ENCODE data around the gene ITIH1. TPM values are rescaled to one million over a fixed set of nuclear protein-coding genes. Genes with fewer than 3 reads are reported as not detected.
A peak's percentile ranks its signal among the peaks of the same experiment; 100 is the strongest.

ITIH1 gene
- total RNA-seq, 2 experiments from 2014 or later: not detected

DNA sequence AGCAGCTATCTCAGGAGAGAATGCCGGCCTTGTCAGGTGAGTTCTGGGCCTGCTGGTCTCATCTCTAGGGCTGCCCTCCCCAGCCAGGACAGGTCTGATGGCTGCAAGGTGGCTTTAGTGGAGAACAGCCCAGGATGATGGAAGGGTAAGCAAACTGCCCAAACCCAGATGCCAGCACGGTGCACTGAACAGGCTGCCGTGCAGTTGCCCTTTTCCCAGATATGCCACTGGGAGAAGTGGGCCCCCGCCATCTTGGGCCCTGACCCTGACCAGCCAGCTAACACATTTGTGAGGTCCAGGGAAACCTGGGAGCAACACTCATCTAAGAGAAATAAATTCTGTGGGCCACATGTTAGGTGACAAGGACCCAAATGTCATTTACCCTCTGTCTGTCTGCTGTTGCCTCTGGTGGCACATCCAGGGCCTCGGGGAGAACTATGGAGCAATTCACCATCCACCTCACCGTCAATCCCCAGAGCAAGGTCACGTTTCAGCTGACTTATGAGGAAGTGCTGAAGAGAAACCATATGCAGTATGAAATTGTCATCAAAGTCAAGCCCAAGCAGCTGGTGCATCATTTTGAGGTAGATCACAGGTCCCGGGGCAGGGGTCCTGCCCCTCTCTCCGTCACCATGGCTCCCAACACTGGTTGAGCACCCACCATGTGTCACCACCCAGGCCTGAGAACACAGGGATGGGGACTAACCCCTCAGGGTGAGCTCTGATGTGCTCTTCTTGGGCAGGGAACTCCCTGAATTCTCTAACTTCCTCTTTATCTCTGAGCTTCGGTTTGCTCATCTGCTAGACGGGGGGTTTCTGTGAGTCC lies 1.8 kb downstream of the ITIH1 start:
- ATAC-seq (ENCODE audit: low read depth): no peak
- POLR2A ChIA-PET: interaction anchor here (1.0 kb wide), 1 partner anchor 8 kb away, joined by 4 read pairs; the partner anchor contains the start of gene NEK4
- Mint-ChIP-seq H3K27ac (no peak overlapping the region), H3K4me3 (no peak overlapping the region), H3K4me1 (peaks cover 6% of the 10 kb centered on the region), H3K9me3 (no peaks in the 10 kb centered on the region), H3K27me3 (peaks cover 13% of the 10 kb centered on the region), H3K36me3 (no peaks in the 10 kb centered on the region)
- DNase-seq: peak; percentile 11

- DNase-seq: peak; percentile 17
- no peak overlapping the region for H3K27ac Mint-ChIP-seq
- no peaks in the 10 kb centered on the region for H3K9me3 Mint-ChIP-seq
Measured at GRCh38 chr3:52779837-52780585, 2.6 kb downstream of the ITIH1 start.

DNA sequence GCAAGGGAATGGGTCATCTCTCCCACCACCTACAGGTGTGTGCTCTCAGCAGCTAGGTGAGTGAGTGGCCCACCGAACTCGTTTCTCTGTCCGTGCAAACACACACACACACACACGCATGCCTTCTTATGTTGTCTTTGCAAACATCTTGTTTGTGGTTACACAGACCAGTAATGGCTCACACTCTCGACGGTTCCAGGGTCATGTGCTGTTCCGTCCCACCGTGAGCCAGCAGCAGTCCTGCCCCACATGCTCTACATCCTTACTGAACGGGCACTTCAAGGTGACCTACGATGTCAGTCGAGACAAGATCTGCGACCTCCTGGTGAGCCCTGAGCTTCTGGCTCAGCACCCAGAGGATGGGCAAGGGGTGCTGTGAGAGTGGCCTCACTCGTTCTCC lies 4.3 kb downstream of the ITIH1 start:
- no peak for ATAC-seq (ENCODE audit: low read depth)
- POLR2A ChIA-PET: no interaction called here
- H3K27ac Mint-ChIP-seq: no peak overlapping the region
- no peak overlapping the region for H3K4me3 Mint-ChIP-seq
- peak; percentile 18 for DNase-seq
- H3K27me3 Mint-ChIP-seq: peaks cover 13% of the 10 kb centered on the region
- no peaks in the 10 kb centered on the region for H3K36me3 Mint-ChIP-seq
- H3K4me1 Mint-ChIP-seq: peaks cover 3% of the 10 kb centered on the region
- H3K9me3 Mint-ChIP-seq: no peaks in the 10 kb centered on the region

More at GRCh38 chr3:52779837-52780585, 2.6 kb downstream of the ITIH1 start:
- POLR2A ChIA-PET: interaction anchor here (1.0 kb wide), 1 partner anchor 9 kb away, joined by 4 read pairs; the partner anchor contains the start of gene NEK4
- Mint-ChIP-seq H3K36me3 (no peaks in the 10 kb centered on the region), H3K4me3 (no peak overlapping the region), H3K4me1 (peaks cover 3% of the 10 kb centered on the region), H3K27me3 (peaks cover 11% of the 10 kb centered on the region)
- ATAC-seq (ENCODE audit: low read depth): no peak

DNA sequence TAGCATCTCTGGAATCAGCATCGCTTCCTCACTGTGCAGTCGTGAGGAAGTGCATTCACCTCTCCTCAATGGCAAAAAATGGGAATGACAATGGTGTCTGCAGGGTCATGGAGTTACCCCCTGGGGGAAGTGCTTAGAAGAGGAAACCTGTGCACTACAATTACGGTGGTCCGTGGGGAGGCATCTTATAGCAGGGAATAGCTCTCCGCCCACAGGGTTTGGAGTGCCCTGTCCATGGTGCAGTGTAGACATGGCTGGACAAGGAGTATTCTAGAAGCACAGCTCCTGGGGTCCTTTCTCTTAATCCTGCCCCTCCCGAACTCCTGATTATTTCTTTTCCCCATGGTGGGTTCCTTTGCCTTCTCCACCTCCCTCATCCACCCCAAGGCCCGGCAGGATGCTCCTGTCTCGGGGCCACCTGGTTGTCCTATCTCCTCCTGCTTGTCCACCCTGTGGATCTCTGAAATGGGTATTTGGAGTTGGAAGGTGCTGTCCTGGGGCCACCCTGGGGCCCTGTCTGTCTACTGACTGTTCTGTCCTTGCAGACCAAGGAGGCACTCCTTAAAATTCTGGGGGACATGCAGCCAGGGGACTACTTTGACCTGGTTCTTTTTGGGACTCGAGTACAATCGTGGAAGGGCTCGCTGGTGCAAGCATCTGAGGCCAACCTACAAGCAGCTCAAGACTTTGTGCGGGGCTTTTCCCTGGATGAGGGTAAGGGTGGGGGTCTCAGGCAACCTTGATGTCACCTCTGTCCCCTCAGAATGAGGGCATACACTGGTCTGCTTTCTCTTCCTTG lies 5.2 kb downstream of the ITIH1 start:
- no peak overlapping the region for H3K27ac Mint-ChIP-seq
- POLR2A ChIA-PET: interaction anchor here (0.6 kb wide), 1 partner anchor 91 kb away, joined by 5 read pairs; no protein-coding TSS in a partner anchor
- ATAC-seq (ENCODE audit: low read depth): no peak
- H3K36me3 Mint-ChIP-seq: no peaks in the 10 kb centered on the region
- DNase-seq: no peak
- H3K27me3 Mint-ChIP-seq: peaks cover 13% of the 10 kb centered on the region
- H3K4me1 Mint-ChIP-seq: peaks cover 3% of the 10 kb centered on the region
- no peak overlapping the region for H3K4me3 Mint-ChIP-seq
- H3K9me3 Mint-ChIP-seq: no peaks in the 10 kb centered on the region

GRCh38 chr3:52783211-52783555 lies 5.8 kb downstream of the ITIH1 start:
- no peak overlapping the region for H3K27ac Mint-ChIP-seq
- peak; percentile 21 for DNase-seq
- peaks cover 1% of the 10 kb centered on the region for H3K4me1 Mint-ChIP-seq
- no peak overlapping the region for H3K4me3 Mint-ChIP-seq
- H3K27me3 Mint-ChIP-seq: peaks cover 13% of the 10 kb centered on the region
- H3K36me3 Mint-ChIP-seq: no peaks in the 10 kb centered on the region
- no peak for ATAC-seq (ENCODE audit: low read depth)
- H3K9me3 Mint-ChIP-seq: no peaks in the 10 kb centered on the region
- POLR2A ChIA-PET: no interaction called here

DNA sequence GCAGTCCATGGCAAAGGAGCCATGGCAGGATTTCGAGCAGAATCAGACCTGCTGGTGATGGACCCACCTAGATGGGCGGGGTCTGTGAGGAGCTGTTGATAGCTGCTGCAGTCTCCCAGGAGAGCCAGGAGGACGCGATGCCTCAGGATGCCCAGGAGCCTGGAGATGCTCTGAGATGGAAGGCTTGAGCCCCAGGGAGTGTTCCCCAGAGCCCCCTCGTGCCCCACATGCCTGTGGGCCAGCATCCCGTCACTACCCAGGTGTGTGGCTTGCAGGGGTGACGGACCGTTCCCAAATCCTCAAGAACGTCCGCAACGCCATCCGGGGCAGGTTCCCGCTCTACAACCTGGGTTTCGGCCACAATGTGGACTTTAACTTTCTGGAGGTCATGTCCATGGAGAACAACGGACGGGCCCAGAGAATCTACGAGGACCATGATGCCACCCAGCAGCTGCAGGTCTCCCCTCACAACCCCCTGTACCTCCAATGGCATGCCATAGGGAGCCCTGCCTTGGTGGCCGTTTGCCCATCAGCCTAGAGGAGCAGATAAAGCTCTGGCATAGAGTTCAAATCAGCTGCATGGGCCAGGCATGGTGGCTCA lies 6.7 kb downstream of the ITIH1 start:
- ATAC-seq (ENCODE audit: low read depth) (no peak), DNase-seq (peak; percentile 18)
- no peaks in the 10 kb centered on the region for H3K9me3 Mint-ChIP-seq
- peaks cover 12% of the 10 kb centered on the region for H3K27me3 Mint-ChIP-seq
- POLR2A ChIA-PET: no interaction called here
- no peaks in the 10 kb centered on the region for H3K36me3 Mint-ChIP-seq
- no peak overlapping the region for H3K27ac Mint-ChIP-seq
- no peak overlapping the region for H3K4me3 Mint-ChIP-seq
- H3K4me1 Mint-ChIP-seq: no peaks in the 10 kb centered on the region

- no peak overlapping the region for H3K4me3 Mint-ChIP-seq
- no peaks in the 10 kb centered on the region for H3K9me3 Mint-ChIP-seq
- POLR2A ChIA-PET: no interaction called here
- H3K27me3 Mint-ChIP-seq: peaks cover 10% of the 10 kb centered on the region
- no peaks in the 10 kb centered on the region for H3K4me1 Mint-ChIP-seq
- no peaks in the 10 kb centered on the region for H3K36me3 Mint-ChIP-seq
- H3K27ac Mint-ChIP-seq: no peak overlapping the region
- DNase-seq (peak; percentile 12), ATAC-seq (ENCODE audit: low read depth) (no peak)
Measured at GRCh38 chr3:52784931-52785590, 7.7 kb downstream of the ITIH1 start.

DNA sequence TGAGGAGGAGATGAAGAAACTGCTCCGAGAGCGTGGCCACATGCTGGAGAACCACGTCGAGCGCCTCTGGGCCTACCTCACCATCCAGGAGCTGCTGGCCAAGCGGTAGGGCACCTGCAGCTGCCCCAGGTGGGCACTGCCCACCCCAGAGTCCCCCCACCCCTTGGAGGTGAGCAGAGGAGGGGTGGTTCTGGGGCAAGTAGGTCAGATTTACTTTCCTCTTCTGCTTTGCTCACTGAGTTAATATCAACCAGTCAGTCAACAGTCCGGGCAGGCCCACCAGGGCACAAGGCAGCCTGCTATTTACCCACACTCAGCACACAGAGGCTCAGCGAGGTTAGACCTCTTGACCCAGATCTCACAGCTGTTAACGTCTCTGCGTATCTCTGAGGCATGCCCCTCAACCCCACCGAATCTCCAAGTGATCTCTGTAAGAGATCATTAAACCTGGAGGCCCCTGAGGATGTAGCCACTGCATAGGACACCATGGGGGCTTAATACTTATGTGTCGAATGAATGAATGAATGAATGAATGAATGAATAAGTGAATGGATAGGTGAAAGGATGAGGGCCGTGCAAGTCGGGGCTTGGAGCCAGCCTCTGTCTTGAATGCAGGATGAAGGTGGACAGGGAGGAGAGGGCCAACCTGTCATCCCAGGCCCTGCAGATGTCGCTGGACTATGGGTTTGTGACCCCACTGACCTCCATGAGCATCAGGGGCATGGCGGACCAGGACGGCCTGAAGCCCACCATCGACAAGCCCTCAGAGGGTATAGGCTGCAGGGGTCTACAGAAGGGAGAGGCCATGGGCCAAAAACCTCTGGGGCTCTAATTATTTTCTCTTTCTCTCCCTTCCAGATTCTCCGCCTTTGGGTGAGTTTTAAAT lies 9.2 kb downstream of the ITIH1 start:
- POLR2A ChIA-PET: no interaction called here
- no peak for DNase-seq
- H3K4me1 Mint-ChIP-seq: no peaks in the 10 kb centered on the region

GRCh38 chr3:52787246-52787645 lies 9.8 kb downstream of the ITIH1 start:
- Mint-ChIP-seq H3K9me3 (no peaks in the 10 kb centered on the region), H3K4me1 (no peaks in the 10 kb centered on the region), H3K27me3 (peaks cover 2% of the 10 kb centered on the region), H3K27ac (no peak overlapping the region), H3K4me3 (no peak overlapping the region), H3K36me3 (no peaks in the 10 kb centered on the region)
- no peak for ATAC-seq (ENCODE audit: low read depth)
- no peak for DNase-seq
- POLR2A ChIA-PET: no interaction called here

More for the DNA sequence above, 9.2 kb downstream of the ITIH1 start:
- H3K4me3 Mint-ChIP-seq: no peak overlapping the region
- no peaks in the 10 kb centered on the region for H3K36me3 Mint-ChIP-seq
- peaks cover 5% of the 10 kb centered on the region for H3K27me3 Mint-ChIP-seq
- H3K9me3 Mint-ChIP-seq: no peaks in the 10 kb centered on the region
- ATAC-seq (ENCODE audit: low read depth): no peak
- H3K27ac Mint-ChIP-seq: no peak overlapping the region

DNA sequence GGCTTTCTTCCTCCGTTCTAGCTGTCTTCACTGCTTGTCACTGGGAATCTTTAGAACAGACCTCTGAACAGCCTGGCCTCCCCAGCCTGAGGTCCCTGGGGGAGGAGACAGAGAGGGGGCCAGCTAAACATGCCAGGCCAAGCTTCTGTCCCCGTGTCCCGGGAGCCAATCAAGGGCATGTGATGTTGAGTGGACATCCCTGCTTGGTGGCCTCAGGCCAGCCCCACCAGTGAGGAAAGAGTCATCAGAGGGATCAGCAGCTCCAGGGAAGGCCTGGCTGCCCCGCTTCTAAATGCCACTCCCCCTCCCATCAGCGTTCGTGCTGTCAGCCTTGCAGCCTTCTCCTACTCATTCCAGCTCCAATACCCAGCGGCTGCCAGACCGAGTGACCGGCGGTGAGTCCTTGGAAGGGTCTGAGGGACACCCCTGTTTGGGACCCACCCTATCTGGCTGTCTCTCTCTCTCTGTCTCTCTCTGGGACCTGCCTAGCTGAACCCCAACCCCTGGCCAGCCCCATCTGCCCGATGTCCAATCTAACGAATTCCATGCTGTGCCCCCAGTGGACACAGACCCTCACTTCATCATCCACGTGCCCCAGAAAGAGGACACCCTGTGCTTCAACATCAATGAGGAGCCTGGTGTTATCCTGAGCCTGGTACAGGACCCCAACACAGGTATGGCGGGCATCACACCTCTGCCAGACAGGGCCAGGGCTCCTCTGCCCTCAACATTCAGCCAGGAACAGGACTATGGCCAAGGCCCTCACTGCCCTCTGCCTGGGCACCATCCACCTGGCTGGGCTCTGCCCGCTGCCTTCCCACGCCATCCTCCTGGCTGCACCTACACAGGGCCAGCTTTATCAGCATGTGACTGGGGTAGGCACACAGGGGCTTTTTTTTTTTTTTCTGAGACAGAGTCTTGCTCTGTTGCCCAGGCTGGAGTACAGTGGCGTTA lies 10.6 kb downstream of the ITIH1 start:
- no peak overlapping the region for H3K4me3 Mint-ChIP-seq
- H3K9me3 Mint-ChIP-seq: no peaks in the 10 kb centered on the region
- peaks cover 2% of the 10 kb centered on the region for H3K27me3 Mint-ChIP-seq
- DNase-seq (no peak), ATAC-seq (ENCODE audit: low read depth) (no peak)
- no peaks in the 10 kb centered on the region for H3K36me3 Mint-ChIP-seq
- POLR2A ChIA-PET: no interaction called here
- no peaks in the 10 kb centered on the region for H3K4me1 Mint-ChIP-seq
- H3K27ac Mint-ChIP-seq: peak overlapping the region; percentile 38
